ENCODE results near the gene TPST1.

TPST1 gene

DNA sequence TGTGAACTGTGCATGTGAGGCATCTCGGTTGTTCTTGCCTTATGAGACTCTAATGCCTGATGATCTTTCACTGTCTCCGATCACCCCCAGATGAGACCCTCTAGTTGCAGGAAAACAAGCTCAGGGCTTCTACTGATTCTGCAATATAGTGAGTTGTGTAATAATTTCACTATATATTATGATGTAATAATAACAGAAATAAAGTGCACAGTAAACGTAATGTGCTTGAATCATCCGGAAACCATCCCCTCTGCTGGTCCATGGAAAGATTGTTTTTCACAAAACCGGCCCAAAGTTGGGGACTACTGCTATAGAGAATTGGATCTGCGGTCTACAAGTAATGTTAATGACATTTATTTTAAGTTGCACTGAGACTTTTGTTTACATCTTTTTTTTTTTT, 126.7 kb downstream of the TPST1 start:
- TF ChIP-seq, protein P1, sequence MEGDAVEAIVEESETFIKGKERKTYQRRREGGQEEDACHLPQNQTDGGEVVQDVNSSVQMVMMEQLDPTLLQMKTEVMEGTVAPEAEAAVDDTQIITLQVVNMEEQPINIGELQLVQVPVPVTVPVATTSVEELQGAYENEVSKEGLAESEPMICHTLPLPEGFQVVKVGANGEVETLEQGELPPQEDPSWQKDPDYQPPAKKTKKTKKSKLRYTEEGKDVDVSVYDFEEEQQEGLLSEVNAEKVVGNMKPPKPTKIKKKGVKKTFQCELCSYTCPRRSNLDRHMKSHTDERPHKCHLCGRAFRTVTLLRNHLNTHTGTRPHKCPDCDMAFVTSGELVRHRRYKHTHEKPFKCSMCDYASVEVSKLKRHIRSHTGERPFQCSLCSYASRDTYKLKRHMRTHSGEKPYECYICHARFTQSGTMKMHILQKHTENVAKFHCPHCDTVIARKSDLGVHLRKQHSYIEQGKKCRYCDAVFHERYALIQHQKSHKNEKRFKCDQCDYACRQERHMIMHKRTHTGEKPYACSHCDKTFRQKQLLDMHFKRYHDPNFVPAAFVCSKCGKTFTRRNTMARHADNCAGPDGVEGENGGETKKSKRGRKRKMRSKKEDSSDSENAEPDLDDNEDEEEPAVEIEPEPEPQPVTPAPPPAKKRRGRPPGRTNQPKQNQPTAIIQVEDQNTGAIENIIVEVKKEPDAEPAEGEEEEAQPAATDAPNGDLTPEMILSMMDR (IDR thresholded peaks at IDR 0.05; ENCODE audit: borderline replicate concordance, control extremely low read depth, extremely low read depth, insufficient read depth, missing control alignments): no peak
- in situ Hi-C loops (cut with MboI; ENCODE audit: low sequenced_read_pairs, unreplicated experiment): no loop called here
- DNase-seq (ENCODE audit: low spot score): no peak

DNA sequence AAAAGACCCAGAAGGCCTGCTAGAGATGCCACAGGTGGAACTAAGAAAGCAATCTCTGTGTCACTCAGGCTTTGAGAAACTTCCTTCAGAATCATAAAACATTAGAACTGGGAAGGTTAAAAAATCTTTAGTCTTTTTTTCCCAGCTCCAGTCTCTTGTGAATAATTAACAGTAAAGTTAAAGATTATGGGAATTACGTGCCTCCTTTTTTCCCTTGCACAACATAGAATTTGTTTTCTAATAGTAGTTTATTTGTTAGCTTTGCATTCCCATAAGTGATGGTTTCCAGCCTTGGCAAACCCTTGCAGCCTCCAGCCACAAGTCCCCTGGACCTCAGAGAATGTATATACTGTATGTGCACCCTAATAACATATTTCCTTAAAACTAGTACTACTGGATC, 128.3 kb downstream of the TPST1 start:
- TF ChIP-seq, protein P1 (IDR thresholded peaks at IDR 0.05; ENCODE audit: borderline replicate concordance, control extremely low read depth, extremely low read depth, insufficient read depth, missing control alignments): no peak
- no peak for DNase-seq (ENCODE audit: low spot score)
- in situ Hi-C loops (cut with MboI; ENCODE audit: low sequenced_read_pairs, unreplicated experiment): no loop called here

DNA sequence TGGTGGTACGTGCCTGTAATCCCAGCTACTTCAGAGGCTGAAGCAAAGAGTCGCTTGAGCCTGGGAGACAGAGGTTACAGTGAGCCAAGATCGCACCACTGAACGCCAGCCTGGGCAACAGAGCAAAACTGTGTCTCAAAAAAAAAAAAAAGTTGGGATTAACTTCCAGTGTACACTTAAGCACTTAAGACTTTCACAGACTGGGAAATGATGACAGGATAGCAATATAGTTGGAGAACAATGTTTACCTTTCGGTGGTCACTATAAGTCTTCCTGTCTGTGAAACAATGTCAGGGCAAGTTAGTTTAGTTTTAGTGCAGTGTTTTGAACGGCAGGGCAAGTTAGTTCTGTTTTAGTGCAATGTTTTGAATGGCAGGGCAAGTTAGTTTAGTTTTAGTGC, 130.2 kb downstream of the TPST1 start:
- no peak for DNase-seq (ENCODE audit: low spot score)
- TF ChIP-seq, protein P1 (IDR thresholded peaks at IDR 0.05; ENCODE audit: borderline replicate concordance, control extremely low read depth, extremely low read depth, insufficient read depth, missing control alignments): no peak
- in situ Hi-C loops (cut with MboI; ENCODE audit: low sequenced_read_pairs, unreplicated experiment): no loop called here

DNA sequence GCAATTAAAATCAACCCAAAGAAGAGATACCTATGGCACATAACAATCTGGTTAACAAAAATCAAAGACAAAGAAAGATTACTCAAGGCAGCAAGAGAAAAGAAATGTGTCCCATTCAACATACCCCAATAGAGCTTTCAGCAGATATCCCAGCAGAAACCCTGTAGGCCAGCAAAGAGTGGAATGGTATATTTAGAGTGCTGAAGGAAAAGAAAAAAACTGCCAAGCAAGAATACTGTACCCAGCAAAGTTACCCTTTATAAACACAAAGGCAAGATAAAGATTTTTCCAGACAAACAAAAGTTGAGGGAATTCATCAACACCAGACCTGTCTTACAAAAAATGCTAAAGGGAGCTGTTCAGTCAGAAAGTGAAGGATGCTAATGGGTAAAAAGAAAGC, 131.6 kb downstream of the TPST1 start:
- no peak for DNase-seq (ENCODE audit: low spot score)
- in situ Hi-C loops (cut with MboI; ENCODE audit: low sequenced_read_pairs, unreplicated experiment): no loop called here
- TF ChIP-seq, protein P1 (IDR thresholded peaks at IDR 0.05; ENCODE audit: borderline replicate concordance, control extremely low read depth, extremely low read depth, insufficient read depth, missing control alignments): no peak

DNA sequence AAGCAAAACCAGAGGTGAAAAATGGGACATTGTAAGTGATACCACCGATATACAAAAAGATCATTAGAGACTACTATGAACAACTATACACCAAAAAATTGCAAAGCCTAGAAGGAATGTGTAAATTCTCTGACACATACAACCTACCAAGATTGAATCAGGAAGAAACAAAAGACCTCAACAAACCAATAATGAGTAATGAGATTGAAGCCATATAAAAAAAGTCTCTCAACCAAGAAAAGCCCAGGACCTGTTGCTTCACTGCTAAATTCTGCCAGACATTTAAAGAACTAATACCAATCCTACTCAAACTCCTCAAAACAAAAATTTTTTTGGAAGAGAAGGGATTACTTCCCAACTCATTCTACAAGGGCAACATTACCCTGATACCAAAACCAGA, 134.0 kb downstream of the TPST1 start:
- TF ChIP-seq, protein P1 (IDR thresholded peaks at IDR 0.05; ENCODE audit: borderline replicate concordance, control extremely low read depth, extremely low read depth, insufficient read depth, missing control alignments): no peak
- in situ Hi-C loops (cut with MboI; ENCODE audit: low sequenced_read_pairs, unreplicated experiment): no loop called here
- no peak for DNase-seq (ENCODE audit: low spot score)

DNA sequence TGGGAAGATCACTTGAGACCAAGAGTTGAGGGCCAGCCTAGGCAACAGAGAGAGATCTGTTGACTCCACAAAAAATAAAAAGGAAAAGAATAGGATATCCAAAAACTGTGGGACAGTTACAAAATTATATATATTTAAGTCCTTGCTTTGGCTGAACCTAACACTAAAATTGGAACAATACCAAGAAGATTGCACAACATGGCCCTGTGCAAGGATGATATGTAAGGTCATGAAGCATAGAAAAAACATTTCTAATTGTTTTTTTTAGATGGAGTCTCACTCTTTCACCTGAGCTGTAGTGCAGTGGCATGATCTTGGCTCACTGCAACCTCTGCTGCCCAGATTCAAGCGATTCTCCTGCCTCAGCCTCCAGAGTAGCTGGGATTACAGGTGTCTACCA, 139.0 kb downstream of the TPST1 start:
- TF ChIP-seq, protein P1 (IDR thresholded peaks at IDR 0.05; ENCODE audit: borderline replicate concordance, control extremely low read depth, extremely low read depth, insufficient read depth, missing control alignments): no peak
- no peak for DNase-seq (ENCODE audit: low spot score)
- in situ Hi-C loops (cut with MboI; ENCODE audit: low sequenced_read_pairs, unreplicated experiment): no loop called here

DNA sequence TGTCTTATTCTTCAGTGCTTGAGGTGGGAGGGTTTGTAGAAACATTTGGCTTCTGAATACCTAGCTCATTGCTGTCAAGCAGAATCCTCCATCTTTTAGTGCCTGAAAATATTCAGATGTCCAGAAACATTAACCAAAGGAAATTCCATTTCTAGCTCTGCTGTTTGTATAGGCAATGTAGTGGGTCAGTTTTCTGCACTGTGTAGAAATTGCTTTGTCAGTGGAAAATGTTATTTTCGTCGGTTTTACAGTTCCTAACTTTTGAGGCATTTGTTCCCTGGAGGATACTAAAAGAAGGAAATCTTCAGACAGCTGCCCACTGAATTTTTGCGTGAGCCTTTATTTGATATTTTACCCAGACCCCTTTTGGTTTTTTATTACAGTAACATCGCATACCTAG, 143.4 kb downstream of the TPST1 start:
- no peak for DNase-seq (ENCODE audit: low spot score)
- TF ChIP-seq, protein P1 (IDR thresholded peaks at IDR 0.05; ENCODE audit: borderline replicate concordance, control extremely low read depth, extremely low read depth, insufficient read depth, missing control alignments): no peak
- in situ Hi-C loops (cut with MboI; ENCODE audit: low sequenced_read_pairs, unreplicated experiment): no loop called here

Data from GM13976 (cell line).